K562 (cell line): Measurements from ENCODE around the gene KCNJ14.

ENCODE experiments used
- CAMTA2 ChIP-seq: fragments of 250-450 bp; sonication (Bioruptor Pico); conservative IDR thresholded peaks from 2 replicates; pipeline ENCODE4 v1.5.1; 2022
- CTCF ChIP-seq, 3 experiments: IDR thresholded peaks in 2 of 3; conservative IDR thresholded peaks in 1 of 3; 2 replicates each; pipeline ENCODE4 v1.5.1; 2011 to 2012; ENCODE audit warnings: low read length in 3 of 3, mild to moderate bottlenecking in 3 of 3, control low read depth in 2 of 3, improper control_type of control experiment in 1 of 3, inconsistent platforms in 1 of 3, low read depth in 1 of 3, mixed read lengths in 1 of 3, moderate library complexity in 1 of 3; ENCODE audit not compliant: insufficient read depth in 2 of 3
- ELK1 ChIP-seq: sonication (generic); formaldehyde crosslinking; IDR thresholded peaks from 2 replicates; pipeline ENCODE4 v1.8.1; 2022; ENCODE audit warnings: missing genetic modification reagents
- EZH2 ChIP-seq: IDR thresholded peaks from 2 replicates; pipeline ENCODE4 v1.6.1; 2012; ENCODE audit warnings: low read depth, mild to moderate bottlenecking, inconsistent platforms, low read length, borderline replicate concordance
- HDAC6 ChIP-seq: IDR thresholded peaks from 2 replicates; pipeline ENCODE4 v1.6.1; 2012; ENCODE audit warnings: low read depth, mild to moderate bottlenecking, control low read depth, inconsistent platforms, low read length, moderate library complexity
- HDGF ChIP-seq: fragments of 450-650 bp; IDR thresholded peaks from 2 replicates; pipeline ENCODE4 v1.6.1; 2016
- JUN ChIP-seq, 2 experiments: sonication (generic) in 1 of 2; formaldehyde crosslinking in 1 of 2; IDR thresholded peaks; 2 replicates each; pipeline versions ENCODE4 v1.6.1 to v1.8.0; 2012 to 2022; ENCODE audit warnings: borderline replicate concordance in 2 of 2, mild to moderate bottlenecking in 2 of 2, improper control_type of control experiment in 1 of 2, low read depth in 1 of 2, low read length in 1 of 2, missing genetic modification reagents in 1 of 2
- MXI1 ChIP-seq: IDR thresholded peaks from 2 replicates; pipeline ENCODE4 v1.6.1; 2011; ENCODE audit warnings: low read depth, mild to moderate bottlenecking, improper control_type of control experiment, low read length
- NFIC ChIP-seq: fragments of 450-650 bp; IDR thresholded peaks from 2 replicates; pipeline ENCODE4 v1.6.1; 2017; ENCODE audit warnings: mild to moderate bottlenecking, inconsistent platforms
- SETDB1 ChIP-seq: IDR thresholded peaks from one replicate; pipeline ENCODE4 v1.6.1; 2012; ENCODE audit warnings: low read length, control low read depth, inconsistent platforms
- SRF ChIP-seq, 2 experiments: fragments of 250-450, 450-650 bp in 1 of 2; sonication (Bioruptor Pico) in 1 of 2; sonication (generic) in 1 of 2; formaldehyde crosslinking; IDR thresholded peaks; 2 replicates each; pipeline versions ENCODE4 v1.5.0 to v1.5.1; 2020 to 2022; ENCODE audit warnings: mild to moderate bottlenecking in 1 of 2, missing genetic modification reagents in 1 of 2
- ZFP30 ChIP-seq: fragments of 250-450 bp; sonication (Bioruptor Pico); IDR thresholded peaks from 2 replicates; pipeline ENCODE4 v1.8.0; 2022; ENCODE audit warnings: moderate library complexity, mild to moderate bottlenecking, inconsistent platforms, borderline replicate concordance
- ZFP36 ChIP-seq: fragments of 150-350 bp; IDR thresholded peaks from 2 replicates; pipeline ENCODE4 v1.6.1; 2018; ENCODE audit warnings: low read length, low read depth; ENCODE audit not compliant: partially characterized antibody
- ZNF644 ChIP-seq: fragments of 200-800 bp; sonication (Bioruptor generic); IDR thresholded peaks from 2 replicates; pipeline ENCODE4 v1.6.1; 2016; ENCODE audit warnings: low read depth, missing genetic modification characterization, missing compliant biosample characterization

- TF ChIP-seq HDAC6: no peak
- no peak for TF ChIP-seq MXI1
- TF ChIP-seq NFIC: no peak
- no peak for TF ChIP-seq SRF (CRISPR knock-in tag; IDR thresholded peaks at IDR 0.05)
- no peak for TF ChIP-seq EZH2
- no peak for TF ChIP-seq ZFP30
- TF ChIP-seq CTCF (IDR thresholded peaks at IDR 0.05 in 2 of 3, conservative IDR thresholded peaks at IDR 0.05 in 1 of 3; ENCODE audit: insufficient read depth in 2 of 3, low read depth in 1 of 3, low read length in 3 of 3): no peak
- TF ChIP-seq ZNF644 (tag): no peak
- no peak for TF ChIP-seq ZFP36
- TF ChIP-seq SETDB1: no peak
- TF ChIP-seq CAMTA2: no peak
- no peak for TF ChIP-seq HDGF
- TF ChIP-seq JUN (IDR thresholded peaks at IDR 0.05; ENCODE audit: borderline replicate concordance, low read depth, low read length): no peak
- TF ChIP-seq JUN (CRISPR knock-in tag; IDR thresholded peaks at IDR 0.05; ENCODE audit: borderline replicate concordance): no peak
- TF ChIP-seq ELK1: no peak
Measured at GRCh38 chr19:48473161-48473966, 18.0 kb downstream of the KCNJ14 start.
